WTC11 (cell line): ENCODE results near the gene TNFRSF4. TPM values are rescaled to one million over a fixed set of nuclear protein-coding genes. Genes with fewer than 3 reads are reported as not detected.
A peak's percentile ranks its signal among the peaks of the same experiment; 100 is the strongest.
"Not testable (repeated sequence)": the region's sequence is repeated elsewhere in the genome, so short reads cannot be mapped to it uniquely, and the experiment has no call there.

ENCODE experiments used
- ATAC-seq: fragments of 200-7000 bp; cut with Tn5 transposase; 2 replicates; pipeline ENCODE4 v1.10.0; 2021; ENCODE audit warnings: mild to moderate bottlenecking, moderate library complexity
- CTCF ChIA-PET: fragments of 300-600 bp; sonication (Branson Sonifier 250); formaldehyde crosslinking; loops from one replicate; lab custom pipeline; 2021; ENCODE audit warnings: antibody characterized with exemption; lab: Charles Lee
- POLR2A ChIA-PET: fragments of 350-600 bp; sonication (Branson Sonifier 250); formaldehyde crosslinking; loops from one replicate; lab custom pipeline; 2021; ENCODE audit warnings: antibody characterized with exemption; lab: Charles Lee
- DNase-seq: peaks from one replicate; pipeline ENCODE4 v3.0.0; 2021; ENCODE audit warnings: low spot score
- H3K27ac Mint-ChIP-seq: 2 replicates; pipeline ENCODE4 v1.8.0; 2021; ENCODE audit warnings: mixed read lengths
- H3K27me3 Mint-ChIP-seq: 2 replicates; pipeline ENCODE4 v1.8.0; 2021; ENCODE audit warnings: low read depth, mild to moderate bottlenecking, moderate library complexity, mixed read lengths
- H3K36me3 Mint-ChIP-seq: 2 replicates; pipeline ENCODE4 v1.8.0; 2021; ENCODE audit warnings: mixed read lengths
- H3K4me1 Mint-ChIP-seq: 2 replicates; pipeline ENCODE4 v1.8.0; 2022; ENCODE audit warnings: mixed read lengths
- H3K4me3 Mint-ChIP-seq: 2 replicates; pipeline ENCODE4 v1.8.0; 2021; ENCODE audit warnings: mild to moderate bottlenecking, moderate library complexity, mixed read lengths
- H3K9me3 Mint-ChIP-seq: 2 replicates; pipeline ENCODE4 v1.8.0; 2021; ENCODE audit warnings: mixed read lengths
- ATF1 ChIP-seq: sonication (generic); formaldehyde crosslinking; IDR thresholded peaks from 2 replicates; pipeline ENCODE4 v1.8.1; 2023; ENCODE audit warnings: mild to moderate bottlenecking, moderate library complexity, missing genetic modification reagents
- CBFB ChIP-seq: sonication (generic); formaldehyde crosslinking; IDR thresholded peaks from 2 replicates; pipeline ENCODE4 v1.8.1; 2022; ENCODE audit warnings: mild to moderate bottlenecking, low read depth, missing genetic modification reagents
- ETV6 ChIP-seq: sonication (generic); formaldehyde crosslinking; IDR thresholded peaks from 2 replicates; pipeline ENCODE4 v1.8.1; 2022; ENCODE audit warnings: mild to moderate bottlenecking, missing genetic modification reagents
- GTF2I ChIP-seq: fragments of 250-450 bp; sonication (Bioruptor Pico); conservative IDR thresholded peaks from 2 replicates; pipeline ENCODE4 v1.4.0; 2021; ENCODE audit warnings: mild to moderate bottlenecking
- NR3C1 ChIP-seq: sonication (generic); formaldehyde crosslinking; conservative IDR thresholded peaks from 2 replicates; pipeline ENCODE4 v1.8.1; 2023; ENCODE audit warnings: low read depth, mild to moderate bottlenecking, missing genetic modification reagents
- RELA ChIP-seq: sonication (generic); formaldehyde crosslinking; IDR thresholded peaks from 2 replicates; pipeline ENCODE4 v1.8.1; 2022; ENCODE audit warnings: missing genetic modification reagents, mild to moderate bottlenecking, borderline replicate concordance
- SMAD3 ChIP-seq: sonication (generic); formaldehyde crosslinking; IDR thresholded peaks from 2 replicates; pipeline ENCODE4 v1.8.0; 2022; ENCODE audit warnings: missing genetic modification reagents, mild to moderate bottlenecking, borderline replicate concordance
- SMAD4 ChIP-seq: sonication (generic); formaldehyde crosslinking; IDR thresholded peaks from 2 replicates; pipeline ENCODE4 v1.8.0; 2022; ENCODE audit warnings: mild to moderate bottlenecking, missing genetic modification reagents
- TEAD1 ChIP-seq: sonication (generic); formaldehyde crosslinking; IDR thresholded peaks from 2 replicates; pipeline ENCODE4 v1.8.0; 2022; ENCODE audit warnings: mild to moderate bottlenecking, missing genetic modification reagents
- ZNF219 ChIP-seq: sonication (generic); formaldehyde crosslinking; IDR thresholded peaks from 2 replicates; pipeline ENCODE4 v1.8.0; 2023; ENCODE audit warnings: missing genetic modification reagents, mild to moderate bottlenecking, borderline replicate concordance
- ZNF396 ChIP-seq: fragments of 250-450 bp; sonication (Bioruptor Pico); IDR thresholded peaks from 2 replicates; pipeline ENCODE4 v1.8.0; 2021; ENCODE audit warnings: mild to moderate bottlenecking, moderate library complexity, borderline replicate concordance
- total RNA-seq: library from RNA; stranded (reverse); gene quantifications from 3 replicates; pipeline ENCODE4 v1.2.3, GENCODE V29; 2021
- TF ChIP-seq, protein P1 (sequence below): sonication (generic); formaldehyde crosslinking; IDR thresholded peaks from 2 replicates; pipeline ENCODE4 v1.8.0; 2023; ENCODE audit warnings: missing genetic modification reagents, mild to moderate bottlenecking, borderline replicate concordance
- TF ChIP-seq, protein P2 (sequence below): sonication (generic); formaldehyde crosslinking; IDR thresholded peaks from 2 replicates; pipeline ENCODE4 v1.8.1; 2023; ENCODE audit warnings: mild to moderate bottlenecking, missing genetic modification reagents, moderate library complexity
- TF ChIP-seq, protein P3 (sequence below): sonication (generic); formaldehyde crosslinking; IDR thresholded peaks from 2 replicates; pipeline ENCODE4 v1.8.0; 2022; ENCODE audit warnings: missing genetic modification reagents
- TF ChIP-seq, protein P4 (sequence below): sonication (generic); formaldehyde crosslinking; IDR thresholded peaks from 2 replicates; pipeline ENCODE4 v1.8.1; 2023; ENCODE audit warnings: mild to moderate bottlenecking, missing genetic modification reagents, borderline replicate concordance

TNFRSF4 gene
- total RNA-seq, 1 experiment from 2014 or later: 0.33 TPM

DNA sequence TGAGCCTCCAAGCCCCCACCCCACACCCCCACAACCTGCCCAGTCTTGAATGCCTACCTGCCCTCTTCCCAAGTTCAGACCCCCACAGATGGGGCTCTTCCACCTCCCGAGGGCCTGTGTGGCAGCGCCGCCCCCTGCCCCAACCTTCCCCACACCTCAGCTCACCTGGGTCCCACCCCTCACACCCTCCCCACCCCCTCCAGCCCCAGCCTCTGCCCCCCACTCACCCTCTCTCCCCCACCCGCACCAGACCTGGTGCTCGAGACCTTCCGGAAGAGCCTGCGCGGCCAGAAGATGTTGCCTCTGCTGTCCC, 16.8 kb downstream of the TNFRSF4 start (continued):
- TF ChIP-seq, protein P1, sequence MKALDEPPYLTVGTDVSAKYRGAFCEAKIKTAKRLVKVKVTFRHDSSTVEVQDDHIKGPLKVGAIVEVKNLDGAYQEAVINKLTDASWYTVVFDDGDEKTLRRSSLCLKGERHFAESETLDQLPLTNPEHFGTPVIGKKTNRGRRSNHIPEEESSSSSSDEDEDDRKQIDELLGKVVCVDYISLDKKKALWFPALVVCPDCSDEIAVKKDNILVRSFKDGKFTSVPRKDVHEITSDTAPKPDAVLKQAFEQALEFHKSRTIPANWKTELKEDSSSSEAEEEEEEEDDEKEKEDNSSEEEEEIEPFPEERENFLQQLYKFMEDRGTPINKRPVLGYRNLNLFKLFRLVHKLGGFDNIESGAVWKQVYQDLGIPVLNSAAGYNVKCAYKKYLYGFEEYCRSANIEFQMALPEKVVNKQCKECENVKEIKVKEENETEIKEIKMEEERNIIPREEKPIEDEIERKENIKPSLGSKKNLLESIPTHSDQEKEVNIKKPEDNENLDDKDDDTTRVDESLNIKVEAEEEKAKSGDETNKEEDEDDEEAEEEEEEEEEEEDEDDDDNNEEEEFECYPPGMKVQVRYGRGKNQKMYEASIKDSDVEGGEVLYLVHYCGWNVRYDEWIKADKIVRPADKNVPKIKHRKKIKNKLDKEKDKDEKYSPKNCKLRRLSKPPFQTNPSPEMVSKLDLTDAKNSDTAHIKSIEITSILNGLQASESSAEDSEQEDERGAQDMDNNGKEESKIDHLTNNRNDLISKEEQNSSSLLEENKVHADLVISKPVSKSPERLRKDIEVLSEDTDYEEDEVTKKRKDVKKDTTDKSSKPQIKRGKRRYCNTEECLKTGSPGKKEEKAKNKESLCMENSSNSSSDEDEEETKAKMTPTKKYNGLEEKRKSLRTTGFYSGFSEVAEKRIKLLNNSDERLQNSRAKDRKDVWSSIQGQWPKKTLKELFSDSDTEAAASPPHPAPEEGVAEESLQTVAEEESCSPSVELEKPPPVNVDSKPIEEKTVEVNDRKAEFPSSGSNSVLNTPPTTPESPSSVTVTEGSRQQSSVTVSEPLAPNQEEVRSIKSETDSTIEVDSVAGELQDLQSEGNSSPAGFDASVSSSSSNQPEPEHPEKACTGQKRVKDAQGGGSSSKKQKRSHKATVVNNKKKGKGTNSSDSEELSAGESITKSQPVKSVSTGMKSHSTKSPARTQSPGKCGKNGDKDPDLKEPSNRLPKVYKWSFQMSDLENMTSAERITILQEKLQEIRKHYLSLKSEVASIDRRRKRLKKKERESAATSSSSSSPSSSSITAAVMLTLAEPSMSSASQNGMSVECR (CRISPR knock-in tag): no peak
- TF ChIP-seq ZNF219 (CRISPR knock-in tag) (no peak), ETV6 (CRISPR knock-in tag) (no peak)
- TF ChIP-seq, protein P2, sequence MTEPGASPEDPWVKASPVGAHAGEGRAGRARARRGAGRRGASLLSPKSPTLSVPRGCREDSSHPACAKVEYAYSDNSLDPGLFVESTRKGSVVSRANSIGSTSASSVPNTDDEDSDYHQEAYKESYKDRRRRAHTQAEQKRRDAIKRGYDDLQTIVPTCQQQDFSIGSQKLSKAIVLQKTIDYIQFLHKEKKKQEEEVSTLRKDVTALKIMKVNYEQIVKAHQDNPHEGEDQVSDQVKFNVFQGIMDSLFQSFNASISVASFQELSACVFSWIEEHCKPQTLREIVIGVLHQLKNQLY: no peak

DNA sequence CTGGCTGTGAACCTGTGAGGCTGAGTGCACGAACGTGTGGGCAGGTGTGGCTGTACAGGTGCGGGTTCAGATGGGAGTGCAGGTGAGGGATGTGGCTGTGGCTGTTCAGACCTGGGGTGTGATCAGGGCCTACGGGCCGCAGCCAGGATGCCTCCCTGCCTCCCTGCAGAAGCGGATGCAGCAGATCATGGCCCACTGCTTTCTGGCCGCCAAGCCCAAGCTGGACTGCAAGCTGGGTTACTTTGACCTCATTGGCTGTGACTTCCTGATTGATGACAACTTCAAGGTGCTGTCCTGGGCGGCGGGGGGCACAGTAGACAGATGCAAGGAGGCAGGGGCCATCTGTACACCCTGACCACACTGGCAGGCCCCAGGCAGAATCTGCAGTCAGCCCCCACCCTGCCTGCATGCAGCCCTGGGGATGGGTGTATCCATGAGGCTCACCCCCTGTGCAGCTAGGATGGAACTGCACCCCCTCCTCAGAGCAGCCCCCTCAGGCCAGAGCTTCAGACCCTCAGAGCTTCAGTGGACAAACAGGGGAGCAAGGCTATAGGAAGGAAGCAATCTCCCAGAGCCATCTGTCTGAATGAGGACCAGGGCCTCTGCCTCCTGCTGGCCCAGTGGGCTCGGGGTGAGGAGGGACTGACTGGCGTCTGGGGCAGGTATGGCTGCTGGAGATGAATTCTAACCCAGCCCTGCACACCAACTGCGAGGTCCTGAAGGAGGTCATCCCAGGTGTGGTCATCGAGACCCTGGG, 17.3 kb downstream of the TNFRSF4 start:
- peaks cover 22% of the 10 kb centered on the region for H3K27me3 Mint-ChIP-seq
- H3K27ac Mint-ChIP-seq: no peak overlapping the region
- H3K9me3 Mint-ChIP-seq: peaks cover 28% of the 10 kb centered on the region
- no peak overlapping the region for H3K4me3 Mint-ChIP-seq
- H3K36me3 Mint-ChIP-seq: peaks cover 15% of the 10 kb centered on the region
- CTCF ChIA-PET: interaction anchor here (0.6 to 0.8 kb wide), 2 partner anchors 74 to 77 kb away, joined by 4 read pairs; partner anchors contain the start of gene UBE2J2
- POLR2A ChIA-PET: no interaction called here
- no peak for TF ChIP-seq ATF1 (CRISPR knock-in tag)
- TF ChIP-seq ZNF396 (CRISPR knock-in tag): no peak
- no peak for TF ChIP-seq NR3C1 (CRISPR knock-in tag)
- TF ChIP-seq SMAD4 (CRISPR knock-in tag): no peak
- TF ChIP-seq TEAD1 (CRISPR knock-in tag): no peak
- no peak for TF ChIP-seq GTF2I (CRISPR knock-in tag)
- TF ChIP-seq CBFB (CRISPR knock-in tag): no peak
- TF ChIP-seq SMAD3 (CRISPR knock-in tag): no peak
- TF ChIP-seq, protein P3, sequence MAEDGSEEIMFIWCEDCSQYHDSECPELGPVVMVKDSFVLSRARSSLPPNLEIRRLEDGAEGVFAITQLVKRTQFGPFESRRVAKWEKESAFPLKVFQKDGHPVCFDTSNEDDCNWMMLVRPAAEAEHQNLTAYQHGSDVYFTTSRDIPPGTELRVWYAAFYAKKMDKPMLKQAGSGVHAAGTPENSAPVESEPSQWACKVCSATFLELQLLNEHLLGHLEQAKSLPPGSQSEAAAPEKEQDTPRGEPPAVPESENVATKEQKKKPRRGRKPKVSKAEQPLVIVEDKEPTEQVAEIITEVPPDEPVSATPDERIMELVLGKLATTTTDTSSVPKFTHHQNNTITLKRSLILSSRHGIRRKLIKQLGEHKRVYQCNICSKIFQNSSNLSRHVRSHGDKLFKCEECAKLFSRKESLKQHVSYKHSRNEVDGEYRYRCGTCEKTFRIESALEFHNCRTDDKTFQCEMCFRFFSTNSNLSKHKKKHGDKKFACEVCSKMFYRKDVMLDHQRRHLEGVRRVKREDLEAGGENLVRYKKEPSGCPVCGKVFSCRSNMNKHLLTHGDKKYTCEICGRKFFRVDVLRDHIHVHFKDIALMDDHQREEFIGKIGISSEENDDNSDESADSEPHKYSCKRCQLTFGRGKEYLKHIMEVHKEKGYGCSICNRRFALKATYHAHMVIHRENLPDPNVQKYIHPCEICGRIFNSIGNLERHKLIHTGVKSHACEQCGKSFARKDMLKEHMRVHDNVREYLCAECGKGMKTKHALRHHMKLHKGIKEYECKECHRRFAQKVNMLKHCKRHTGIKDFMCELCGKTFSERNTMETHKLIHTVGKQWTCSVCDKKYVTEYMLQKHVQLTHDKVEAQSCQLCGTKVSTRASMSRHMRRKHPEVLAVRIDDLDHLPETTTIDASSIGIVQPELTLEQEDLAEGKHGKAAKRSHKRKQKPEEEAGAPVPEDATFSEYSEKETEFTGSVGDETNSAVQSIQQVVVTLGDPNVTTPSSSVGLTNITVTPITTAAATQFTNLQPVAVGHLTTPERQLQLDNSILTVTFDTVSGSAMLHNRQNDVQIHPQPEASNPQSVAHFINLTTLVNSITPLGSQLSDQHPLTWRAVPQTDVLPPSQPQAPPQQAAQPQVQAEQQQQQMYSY (CRISPR knock-in tag): no peak
- TF ChIP-seq RELA (CRISPR knock-in tag): no peak
- TF ChIP-seq, protein P4, sequence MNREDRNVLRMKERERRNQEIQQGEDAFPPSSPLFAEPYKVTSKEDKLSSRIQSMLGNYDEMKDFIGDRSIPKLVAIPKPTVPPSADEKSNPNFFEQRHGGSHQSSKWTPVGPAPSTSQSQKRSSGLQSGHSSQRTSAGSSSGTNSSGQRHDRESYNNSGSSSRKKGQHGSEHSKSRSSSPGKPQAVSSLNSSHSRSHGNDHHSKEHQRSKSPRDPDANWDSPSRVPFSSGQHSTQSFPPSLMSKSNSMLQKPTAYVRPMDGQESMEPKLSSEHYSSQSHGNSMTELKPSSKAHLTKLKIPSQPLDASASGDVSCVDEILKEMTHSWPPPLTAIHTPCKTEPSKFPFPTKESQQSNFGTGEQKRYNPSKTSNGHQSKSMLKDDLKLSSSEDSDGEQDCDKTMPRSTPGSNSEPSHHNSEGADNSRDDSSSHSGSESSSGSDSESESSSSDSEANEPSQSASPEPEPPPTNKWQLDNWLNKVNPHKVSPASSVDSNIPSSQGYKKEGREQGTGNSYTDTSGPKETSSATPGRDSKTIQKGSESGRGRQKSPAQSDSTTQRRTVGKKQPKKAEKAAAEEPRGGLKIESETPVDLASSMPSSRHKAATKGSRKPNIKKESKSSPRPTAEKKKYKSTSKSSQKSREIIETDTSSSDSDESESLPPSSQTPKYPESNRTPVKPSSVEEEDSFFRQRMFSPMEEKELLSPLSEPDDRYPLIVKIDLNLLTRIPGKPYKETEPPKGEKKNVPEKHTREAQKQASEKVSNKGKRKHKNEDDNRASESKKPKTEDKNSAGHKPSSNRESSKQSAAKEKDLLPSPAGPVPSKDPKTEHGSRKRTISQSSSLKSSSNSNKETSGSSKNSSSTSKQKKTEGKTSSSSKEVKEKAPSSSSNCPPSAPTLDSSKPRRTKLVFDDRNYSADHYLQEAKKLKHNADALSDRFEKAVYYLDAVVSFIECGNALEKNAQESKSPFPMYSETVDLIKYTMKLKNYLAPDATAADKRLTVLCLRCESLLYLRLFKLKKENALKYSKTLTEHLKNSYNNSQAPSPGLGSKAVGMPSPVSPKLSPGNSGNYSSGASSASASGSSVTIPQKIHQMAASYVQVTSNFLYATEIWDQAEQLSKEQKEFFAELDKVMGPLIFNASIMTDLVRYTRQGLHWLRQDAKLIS: no peak
- TF ChIP-seq, all 79 proteins: peak for 0
- DNase-seq: peak; percentile 8
- H3K4me1 Mint-ChIP-seq: peaks cover 3% of the 10 kb centered on the region; the same call in 1 of the 2 replicates
- no peak for ATAC-seq

DNA sequence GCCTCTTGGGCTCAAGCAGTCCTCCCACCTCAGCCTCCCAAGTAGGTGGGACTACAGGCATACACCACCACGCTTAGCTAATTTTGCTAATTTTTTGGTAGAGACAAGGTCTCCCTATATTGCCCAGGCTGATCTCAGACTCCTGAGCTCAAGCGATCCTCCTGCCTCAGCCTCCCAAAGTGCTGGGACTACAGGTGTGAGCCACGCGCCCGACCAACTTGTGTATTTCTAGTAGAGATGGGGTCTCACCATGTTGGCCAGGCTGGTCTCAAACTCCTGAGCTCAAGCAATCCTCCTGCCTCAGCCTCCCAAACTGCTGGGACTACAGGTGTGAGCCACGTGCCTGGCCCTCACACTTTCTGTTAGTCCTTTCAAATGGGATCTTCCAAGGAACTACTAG, 18.2 kb downstream of the TNFRSF4 start:
- POLR2A ChIA-PET, ATAC-seq, H3K4me3 Mint-ChIP-seq, H3K27ac Mint-ChIP-seq, DNase-seq, CTCF ChIA-PET, H3K4me1 Mint-ChIP-seq: not testable (repeated sequence)
- peaks cover 15% of the 10 kb centered on the region for H3K36me3 Mint-ChIP-seq
- H3K27me3 Mint-ChIP-seq: peaks cover 22% of the 10 kb centered on the region
- peaks cover 35% of the 10 kb centered on the region for H3K9me3 Mint-ChIP-seq
